Lung (tissue), 13 donors: ENCODE results near the gene VSIG8. TPM values are rescaled to one million over a fixed set of nuclear protein-coding genes. Genes with fewer than 3 reads are reported as not detected.

Experiments
- ATAC-seq: fragments of 200-7000 bp; cut with Tn5 transposase; one replicate; pipeline ENCODE4 v1.9.1; 2020; ENCODE audit warnings: moderate number of reproducible peaks; ENCODE audit not compliant: insufficient read depth, low FRiP score
- DNase-seq, 3 donors: peaks; one replicate each; pipeline ENCODE4 v3.0.0-alpha.2; 2013 to 2017
- H3K27ac ChIP-seq, 2 donors: one replicate each; pipeline ENCODE4 v1.5.1; 2013; ENCODE audit warnings: mild to moderate bottlenecking in 2 of 2, moderate library complexity in 2 of 2, control low read depth in 1 of 2, inconsistent platforms in 1 of 2, low read depth in 1 of 2, low read length in 1 of 2
- H3K27me3 ChIP-seq, 3 donors: one replicate each; pipeline ENCODE4 v1.5.1; 2013; ENCODE audit warnings: low read length in 2 of 3; ENCODE audit not compliant: control insufficient read depth in 3 of 3, insufficient read depth in 3 of 3
- H3K36me3 ChIP-seq, 4 donors: one replicate each; pipeline ENCODE4 v1.5.1; 2013; ENCODE audit warnings: low read length in 4 of 4, mild to moderate bottlenecking in 1 of 4, moderate library complexity in 1 of 4; ENCODE audit not compliant: control insufficient read depth in 4 of 4, insufficient read depth in 4 of 4
- H3K4me1 ChIP-seq, 5 donors: one replicate each; pipeline ENCODE4 v1.5.1; 2013; ENCODE audit warnings: low read length in 5 of 5, mild to moderate bottlenecking in 2 of 5, moderate library complexity in 1 of 5; ENCODE audit not compliant: control insufficient read depth in 5 of 5, insufficient read depth in 5 of 5
- H3K4me3 ChIP-seq: one replicate; pipeline ENCODE4 v1.5.1; 2013; ENCODE audit warnings: mild to moderate bottlenecking, control low read depth, moderate library complexity
- H3K9ac ChIP-seq, 2 donors: one replicate each; pipeline ENCODE4 v1.5.1; 2013; ENCODE audit warnings: low read length in 2 of 2, control low read depth in 1 of 2; ENCODE audit not compliant: insufficient read depth in 1 of 2
- H3K9me3 ChIP-seq, 4 donors: one replicate each; pipeline ENCODE4 v1.5.1; 2013; ENCODE audit warnings: low read length in 3 of 4, mild to moderate bottlenecking in 1 of 4, moderate library complexity in 1 of 4; ENCODE audit not compliant: control insufficient read depth in 4 of 4, insufficient read depth in 3 of 4
- CTCF ChIP-seq: IDR thresholded peaks from 2 replicates; pipeline ENCODE4 v1.5.1; 2012; ENCODE audit warnings: mild to moderate bottlenecking; ENCODE audit errors: control extremely low read depth, extremely low read depth
- WGBS, 2 donors: extraction: QIAGEN DNeasy Blood & Tissue Kit; methylation state at CpG; one replicate each; pipeline ENCODE4 v1.1.7; 2013; 5-methylcytosine and 5-hydroxymethylcytosine counted together
- polyA plus RNA-seq, 2 donors: library from polyadenylated mRNA; stranded (reverse); fragments of 200-250 nt; gene quantifications; one replicate each; pipeline ENCODE4 v1.2.1, GENCODE V29; 2013
- small RNA-seq: library from RNA; depleted of rRNA; stranded (forward); fragments of <200 nt; gene quantifications from one replicate; pipeline ENCODE3, GENCODE V24; 2014; ENCODE audit warnings: low replicate concordance
- total RNA-seq, 2 donors: library from RNA; depleted of rRNA in 1 of 2; stranded (reverse); fragments of >200 nt in 1 of 2; gene quantifications; one replicate each; pipeline ENCODE4 v1.2.1, GENCODE V29; 2014 to 2021
- donor health status: control.
- donor health status: control.
- donor health status: Bipolar disorder and iron deficiency.
- donor health status: healthy.
- donor health status: DM: yes; HTN: yes; CAD: no.

The VSIG8 gene
- total and polyA plus RNA-seq, 4 donors, result 0.13 to 0.46 (median 0.22) TPM

- Histone ChIP-seq H3K9ac (no peak overlapping the region), H3K36me3 (no peaks in the 10 kb centered on the region), H3K4me3 (no peak overlapping the region), H3K27ac (no peak overlapping the region), H3K9me3 (no peaks in the 10 kb centered on the region), H3K27me3 (peaks cover 0 to under 1% (median 0%) of the 10 kb centered on the region in 3 donors), H3K4me1 (no peaks in the 10 kb centered on the region)
- peak in 1 of 3 donors; percentile 16 for DNase-seq
- ATAC-seq, result no peak
- 74 to 78% methylated on average over 11 of the region's 11 CpGs for WGBS, 2 donors
- TF ChIP-seq CTCF, result no peak
Measured at GRCh38 chr1:159817276-159818041, 45.0 kb downstream of the VSIG8 start.

GRCh38 chr1:159815926-159816325 is 46.5 kb downstream of the VSIG8 start:
- DNase-seq (no peak), ATAC-seq (no peak)
- Histone ChIP-seq H3K36me3 (no peaks in the 10 kb centered on the region), H3K4me1 (no peaks in the 10 kb centered on the region), H3K27me3 (peaks cover 0 to 3% (median 0%) of the 10 kb centered on the region in 3 donors), H3K27ac (no peak overlapping the region), H3K4me3 (no peak overlapping the region), H3K9me3 (no peaks in the 10 kb centered on the region), H3K9ac (no peak overlapping the region)
- WGBS, 2 donors, result 90 to 91% methylated on average over 8 of the region's 8 CpGs
- TF ChIP-seq CTCF, result no peak

- TF ChIP-seq CTCF, result no peak
- DNase-seq (no peak), ATAC-seq (no peak)
- 58 to 64% methylated on average over 2 of the region's 2 CpGs for WGBS, 2 donors
- Histone ChIP-seq H3K4me3 (no peak overlapping the region), H3K9me3 (no peaks in the 10 kb centered on the region), H3K4me1 (peaks cover 0 to 22% (median 4%) of the 10 kb centered on the region in 5 donors), H3K9ac (no peak overlapping the region), H3K36me3 (no peaks in the 10 kb centered on the region), H3K27me3 (no peaks in the 10 kb centered on the region), H3K27ac (no peak overlapping the region)
Measured at GRCh38 chr1:159804924-159805323, 57.5 kb downstream of the VSIG8 start.

Small RNA genes lying within 50 kb of the gene (small RNA-seq; reads per million reads assigned to genes)
- gene MIR4259 (not detected), gene RF00570 (3.1 reads per million, percentile 93 among the genes with 10 or more reads in this experiment)

Other genes starting within 250 kb of the VSIG8 start
- gene CRP, start 148.1 kb downstream of the VSIG8 start, total RNA-seq, result under 1 TPM in 1 of 2 donors, not detected in 1; 0.71 TPM
- under 1 TPM; 0.10 to 0.18 TPM for gene CRP, start 148.1 kb downstream of the VSIG8 start, polyA plus RNA-seq
- 10 to 100 TPM; 25.8 to 74.9 TPM for gene DUSP23, start 81.7 kb downstream of the VSIG8 start, total RNA-seq
- 100 to 1,000 TPM; 145 to 244 TPM for gene DUSP23, start 81.7 kb downstream of the VSIG8 start, polyA plus RNA-seq
- gene FCRL6, start 60.3 kb downstream of the VSIG8 start, total RNA-seq, result under 1 TPM; 0.64 to 0.77 TPM
- gene FCRL6, start 60.3 kb downstream of the VSIG8 start, polyA plus RNA-seq, result under 1 TPM; 0.55 to 0.82 TPM
- 10 to 100 TPM in 1 of 2 donors, 1 to 10 TPM in 1; 5.2 to 40.7 TPM for gene SLAMF8, start 35.8 kb downstream of the VSIG8 start, total RNA-seq
- 10 to 100 TPM; 16.1 to 67.0 TPM for gene SLAMF8, start 35.8 kb downstream of the VSIG8 start, polyA plus RNA-seq
- gene CFAP45, start 37.5 kb upstream of the VSIG8 start, total RNA-seq, result 10 to 100 TPM; 13.6 to 29.5 TPM
- 10 to 100 TPM in 1 of 2 donors, 1 to 10 TPM in 1; 9.4 to 12.5 TPM for gene CFAP45, start 37.5 kb upstream of the VSIG8 start, polyA plus RNA-seq
- 100 to 1,000 TPM; 483 to 738 TPM for gene TAGLN2, start 62.9 kb upstream of the VSIG8 start, total RNA-seq
- gene TAGLN2, start 62.9 kb upstream of the VSIG8 start, polyA plus RNA-seq, result 100 to 1,000 TPM; 760 to 788 TPM
- 1 to 10 TPM; 1.8 to 4.9 TPM for gene IGSF9, start 83.0 kb upstream of the VSIG8 start, total RNA-seq
- gene IGSF9, start 83.0 kb upstream of the VSIG8 start, polyA plus RNA-seq, result 1 to 10 TPM; 1.4 to 2.2 TPM
- gene SLAMF9, start 91.6 kb upstream of the VSIG8 start, total RNA-seq, result under 1 TPM; 0.43 to 0.74 TPM
- under 1 TPM; 0.37 to 0.38 TPM for gene SLAMF9, start 91.6 kb upstream of the VSIG8 start, polyA plus RNA-seq
- 1 to 10 TPM; 7.5 to 9.1 TPM for gene PIGM, start 169.3 kb upstream of the VSIG8 start, total RNA-seq
- gene PIGM, start 169.3 kb upstream of the VSIG8 start, polyA plus RNA-seq, result 1 to 10 TPM; 3.7 to 3.9 TPM
- under 1 TPM; 0.09 to 0.37 TPM for gene KCNJ10, start 207.5 kb upstream of the VSIG8 start, total RNA-seq
- under 1 TPM; 0.02 to 0.10 TPM for gene KCNJ10, start 207.5 kb upstream of the VSIG8 start, polyA plus RNA-seq
- gene KCNJ9, start 218.9 kb upstream of the VSIG8 start, total RNA-seq, result not detected
- not detected for gene KCNJ9, start 218.9 kb upstream of the VSIG8 start, polyA plus RNA-seq
- 10 to 100 TPM; 23.5 to 39.5 TPM for gene IGSF8, start 236.0 kb upstream of the VSIG8 start, total RNA-seq
- 10 to 100 TPM; 25.8 to 27.7 TPM for gene IGSF8, start 236.0 kb upstream of the VSIG8 start, polyA plus RNA-seq